Adrenal gland (tissue), 5 donors: Measurements from ENCODE around the gene PEX1.

ENCODE experiments used
- CTCF ChIP-seq, 6 experiments: fragments of 450-650 bp in 4 of 6; fragments of 200-600 bp in 2 of 6; sonication (generic) in 1 of 6; IDR thresholded peaks; 1 replicate in 5 of 6; 2 replicates in 1 of 6; pipeline versions ENCODE4 v1.5.1 to v1.8.0; 2016 to 2021; ENCODE audit warnings: antibody characterized with exemption in 6 of 6, mild to moderate bottlenecking in 2 of 6, moderate library complexity in 1 of 6
- POLR2A ChIP-seq, 2 donors: fragments of 450-650 bp; IDR thresholded peaks; one replicate each; pipeline ENCODE4 v1.6.1; 2017; ENCODE audit warnings: antibody characterized with exemption in 2 of 2, mild to moderate bottlenecking in 2 of 2, moderate library complexity in 1 of 2
- donor health status: DM: no; HTN: no; CAD: no.

DNA sequence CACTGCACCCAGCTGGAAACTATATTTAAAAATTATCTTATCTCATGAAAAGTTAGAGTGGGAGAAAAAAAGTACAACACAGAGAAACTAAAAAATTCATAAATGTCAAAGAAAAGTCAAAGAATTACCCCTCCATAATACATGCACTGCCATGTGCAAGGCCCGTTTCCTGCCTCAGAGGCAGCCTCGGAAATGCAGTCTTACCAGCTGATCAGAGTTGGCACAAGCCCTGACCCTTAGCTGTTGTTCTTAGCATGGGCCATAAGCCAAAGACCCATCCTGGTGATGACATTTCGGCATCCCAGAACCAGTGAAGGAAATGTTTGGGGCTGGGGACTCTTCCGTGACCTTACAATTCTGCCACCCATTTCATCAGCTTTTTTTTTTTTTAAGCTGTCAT, 21.9 kb upstream of the PEX1 start:
- TF ChIP-seq POLR2A (IDR thresholded peaks at IDR 0.05) = no peak
- TF ChIP-seq CTCF (IDR thresholded peaks at IDR 0.05) = no peak
